ENCODE results near the gene SLC25A13. TPM values are rescaled to one million over a fixed set of nuclear protein-coding genes. Genes with fewer than 3 reads are reported as not detected.

SLC25A13 gene
- total and polyA plus RNA-seq, 2 of the 8 experiments (the other 6 are each of a cell fraction or from before 2014, with no cell fraction given), result 30.8 to 85.4 TPM

GRCh38 chr7:96329241-96329640 is 7.3 kb upstream of the SLC25A13 start:
- Histone ChIP-seq H4K91ac (replicated peaks; ENCODE audit: insufficient read length, low read length) (no peak overlapping the region), H3K18ac (ENCODE audit: extremely low read depth, low read length) (no peak overlapping the region), H3K27me3 (replicated peaks in 1 of 4; ENCODE audit: control insufficient read depth in 3 of 4, extremely low read depth in 1 of 4, insufficient read depth in 3 of 4, low read length in 3 of 4) (no peaks in the 10 kb centered on the region), H3K4me1 (replicated peaks in 1 of 4; ENCODE audit: control insufficient read depth in 3 of 4, insufficient read depth in 4 of 4, low read length in 3 of 4) (no peaks in the 10 kb centered on the region), H3K79me2 (ENCODE audit: control insufficient read depth in 1 of 2, insufficient read depth in 2 of 2, low read length in 2 of 2) (no peaks in the 10 kb centered on the region), H3K9me3 (ENCODE audit: insufficient read depth in 2 of 2, low read depth in 1 of 2, low read length in 1 of 2) (peaks cover 2 to 7% of the 10 kb centered on the region in 2 experiments; a peak in 1 of 4 replicates), H3K23ac (ENCODE audit: insufficient read length) (no peak overlapping the region), H3K27ac (ENCODE audit: low read depth, low read length) (no peak overlapping the region), H2BK12ac (ENCODE audit: low read depth, low read length) (no peak overlapping the region), H2BK15ac (ENCODE audit: low read length) (no peak overlapping the region), H3K56ac (replicated peaks; ENCODE audit: insufficient read length, low read depth, low read length) (no peak overlapping the region), H2BK120ac (replicated peaks; ENCODE audit: low read depth, low read length) (no peak overlapping the region), H3K4ac (replicated peaks; ENCODE audit: insufficient read length, low read depth, low read length) (no peak overlapping the region), H3K36me3 (ENCODE audit: control insufficient read depth in 2 of 4, insufficient read depth in 4 of 4, low read length in 3 of 4) (no peaks in the 10 kb centered on the region), H3K14ac (ENCODE audit: insufficient read length) (no peak overlapping the region), H4K5ac (ENCODE audit: insufficient read length, low read depth, low read length) (no peak overlapping the region), H3K23me2 (ENCODE audit: low read depth, low read length) (peaks cover 2% of the 10 kb centered on the region; the same call in 1 of the 2 replicates), H3K79me1 (ENCODE audit: low read depth, low read length) (no peaks in the 10 kb centered on the region), H2BK20ac (ENCODE audit: low read length) (no peak overlapping the region), H4K20me1 (replicated peaks in 1 of 2; ENCODE audit: control insufficient read depth in 1 of 2, insufficient read depth in 2 of 2, low read length in 2 of 2) (no peaks in the 10 kb centered on the region), H3K4me2 (ENCODE audit: insufficient read depth in 1 of 2, low read depth in 2 of 2, low read length in 2 of 2) (no peak overlapping the region), H2BK5ac (ENCODE audit: low read depth, low read length) (no peak overlapping the region), H4K8ac (ENCODE audit: extremely low read depth, insufficient read depth, low read length) (no peak overlapping the region), H2AFZ (ENCODE audit: low read length) (no peak overlapping the region), H2AK5ac (ENCODE audit: low read depth, low read length) (no peak overlapping the region), H3K4me3 (ENCODE audit: extremely low read depth in 1 of 4, insufficient read depth in 2 of 4, low read depth in 3 of 4, low read length in 4 of 4) (no peak overlapping the region), H3K9ac (replicated peaks in 1 of 4; ENCODE audit: extremely low read depth in 1 of 4, low read depth in 3 of 4, low read length in 3 of 4) (no peak overlapping the region)
- WGBS, 2 experiments (ENCODE audit: extremely low coverage in 1 of 2, insufficient coverage in 1 of 2, insufficient read length in 1 of 2, insufficient replicate concordance in 2 of 2, low coverage in 1 of 2, low lambda C conversion rate in 2 of 2, missing lambda C conversion rate in 1 of 2), result 83% methylated on average over 1 of the region's 1 CpG; no CpG with 5 or more reads in 1 of the 2 experiments
- FAIRE-seq, result no peak
- DNase-seq (ENCODE audit: low read depth in 1 of 2, low spot score in 2 of 2), result no peak
- POLR2A ChIA-PET (ENCODE audit: partially characterized antibody), result no interaction called here
- CTCF ChIA-PET (ENCODE audit: partially characterized antibody), result no interaction called here
- TF ChIP-seq TAF7 (optimal IDR thresholded peaks at IDR 0.05; ENCODE audit: borderline replicate concordance, low read depth, low read length), result no peak
- TF ChIP-seq SP2 (IDR thresholded peaks at IDR 0.05; ENCODE audit: low read length), result no peak

Measured in H1 (cell line).